Omental fat pad (tissue), 4 donors: ENCODE results near the gene DLGAP1. TPM values are rescaled to one million over a fixed set of nuclear protein-coding genes. Genes with fewer than 3 reads are reported as not detected.

Experiments
- ATAC-seq: fragments of 150-250 bp; one replicate; pipeline ENCODE4 v1.9.1; 2016; ENCODE audit warnings: mild to moderate bottlenecking, moderate library complexity; ENCODE audit not compliant: low FRiP score
- DNase-seq: peaks from one replicate; pipeline ENCODE4 v3.0.0-alpha.2; 2019; ENCODE audit warnings: low spot score
- total RNA-seq, 4 donors: library from RNA; depleted of rRNA; stranded (reverse); fragments of >200 nt; gene quantifications; one replicate each; pipeline ENCODE4 v1.1.0, GENCODE V29; 2016
- TF ChIP-seq, protein P1 (sequence below), 3 donors: fragments of 450-650 bp; IDR thresholded peaks; one replicate each; pipeline ENCODE4 v1.5.1; 2016 to 2017; ENCODE audit warnings: antibody characterized with exemption in 3 of 3, mild to moderate bottlenecking in 3 of 3, moderate library complexity in 2 of 3

The DLGAP1 gene
- total RNA-seq, 4 donors from 2014 or later = 1.5 to 8.0 (median 5.4) TPM

DNA sequence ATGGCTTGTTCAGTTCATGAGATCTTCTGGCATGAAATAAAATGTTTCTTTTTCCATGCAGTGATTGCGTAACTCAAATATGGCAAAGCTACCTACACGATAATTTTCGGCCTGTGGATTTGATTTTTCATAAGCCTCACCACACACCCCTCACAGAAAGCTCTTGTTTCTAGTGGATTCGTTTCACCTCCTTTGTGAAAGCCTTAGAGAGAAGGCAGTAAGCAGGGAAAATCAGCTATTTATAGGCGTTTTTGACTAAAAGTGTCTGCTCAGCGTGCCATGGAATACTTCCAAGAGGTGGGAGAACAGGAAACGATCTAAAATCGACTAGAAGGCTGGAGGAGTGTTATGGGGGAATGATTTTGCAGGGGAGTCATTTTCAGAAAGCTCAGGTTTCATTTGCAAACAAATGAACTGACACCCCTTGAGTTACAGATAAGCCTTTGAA, 587.2 kb downstream of the DLGAP1 start:
- TF ChIP-seq, protein P1, sequence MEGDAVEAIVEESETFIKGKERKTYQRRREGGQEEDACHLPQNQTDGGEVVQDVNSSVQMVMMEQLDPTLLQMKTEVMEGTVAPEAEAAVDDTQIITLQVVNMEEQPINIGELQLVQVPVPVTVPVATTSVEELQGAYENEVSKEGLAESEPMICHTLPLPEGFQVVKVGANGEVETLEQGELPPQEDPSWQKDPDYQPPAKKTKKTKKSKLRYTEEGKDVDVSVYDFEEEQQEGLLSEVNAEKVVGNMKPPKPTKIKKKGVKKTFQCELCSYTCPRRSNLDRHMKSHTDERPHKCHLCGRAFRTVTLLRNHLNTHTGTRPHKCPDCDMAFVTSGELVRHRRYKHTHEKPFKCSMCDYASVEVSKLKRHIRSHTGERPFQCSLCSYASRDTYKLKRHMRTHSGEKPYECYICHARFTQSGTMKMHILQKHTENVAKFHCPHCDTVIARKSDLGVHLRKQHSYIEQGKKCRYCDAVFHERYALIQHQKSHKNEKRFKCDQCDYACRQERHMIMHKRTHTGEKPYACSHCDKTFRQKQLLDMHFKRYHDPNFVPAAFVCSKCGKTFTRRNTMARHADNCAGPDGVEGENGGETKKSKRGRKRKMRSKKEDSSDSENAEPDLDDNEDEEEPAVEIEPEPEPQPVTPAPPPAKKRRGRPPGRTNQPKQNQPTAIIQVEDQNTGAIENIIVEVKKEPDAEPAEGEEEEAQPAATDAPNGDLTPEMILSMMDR (IDR thresholded peaks at IDR 0.05) = no peak
- ATAC-seq (peak; percentile 46), DNase-seq (no peak)

DNA sequence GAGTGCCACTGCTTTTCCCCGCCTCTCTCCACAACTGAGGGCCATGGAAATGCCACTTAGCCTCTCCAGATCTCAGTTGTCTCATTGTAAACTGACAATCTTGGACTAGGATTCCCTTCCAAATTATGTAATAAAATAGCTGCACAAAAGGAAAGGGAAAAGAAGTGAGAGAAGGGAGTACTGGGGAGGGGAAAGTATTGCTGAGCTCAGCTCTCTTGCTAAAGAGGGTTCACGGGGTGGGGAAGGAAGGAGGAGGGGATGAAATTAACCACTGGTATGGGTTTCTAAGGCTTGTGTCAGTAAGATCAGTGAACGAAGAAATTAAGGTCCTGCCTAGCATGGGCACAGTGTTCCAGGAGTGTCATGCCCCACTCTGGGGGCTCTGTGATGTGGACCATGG, 587.9 kb downstream of the DLGAP1 start:
- no peak for ATAC-seq
- TF ChIP-seq, protein P1 (IDR thresholded peaks at IDR 0.05) = no peak
- no peak for DNase-seq

DNA sequence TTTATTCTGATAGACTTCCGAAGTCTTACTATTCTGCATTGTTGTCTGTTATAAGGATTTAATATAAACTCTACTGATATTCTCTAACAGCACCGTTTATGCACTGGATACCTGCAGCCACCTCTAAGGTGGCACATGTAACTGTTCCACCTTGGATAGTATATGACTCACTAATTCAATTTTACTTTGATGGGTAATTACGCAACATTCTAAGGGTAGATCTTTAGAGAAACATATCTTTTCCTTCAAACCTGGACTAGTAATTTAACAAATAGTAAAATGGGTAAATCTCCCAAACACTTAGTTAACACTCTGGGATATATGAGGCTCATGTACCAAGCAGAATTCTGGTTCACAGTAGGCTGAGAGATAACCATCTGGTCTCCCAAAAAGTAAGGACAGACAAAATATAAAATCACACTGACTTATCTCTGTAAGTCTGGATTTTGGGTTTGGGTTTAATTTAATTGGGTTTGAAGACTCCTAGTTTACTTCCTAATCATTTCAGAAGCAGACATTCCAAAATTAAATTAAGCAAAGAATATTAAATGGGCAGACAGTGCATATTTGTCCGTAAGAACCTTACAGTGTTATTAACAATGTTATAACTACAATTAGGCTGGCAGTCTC, 590.3 kb downstream of the DLGAP1 start:
- no peak for DNase-seq
- TF ChIP-seq, protein P1 (IDR thresholded peaks at IDR 0.05) = no peak
- ATAC-seq = no peak

DNA sequence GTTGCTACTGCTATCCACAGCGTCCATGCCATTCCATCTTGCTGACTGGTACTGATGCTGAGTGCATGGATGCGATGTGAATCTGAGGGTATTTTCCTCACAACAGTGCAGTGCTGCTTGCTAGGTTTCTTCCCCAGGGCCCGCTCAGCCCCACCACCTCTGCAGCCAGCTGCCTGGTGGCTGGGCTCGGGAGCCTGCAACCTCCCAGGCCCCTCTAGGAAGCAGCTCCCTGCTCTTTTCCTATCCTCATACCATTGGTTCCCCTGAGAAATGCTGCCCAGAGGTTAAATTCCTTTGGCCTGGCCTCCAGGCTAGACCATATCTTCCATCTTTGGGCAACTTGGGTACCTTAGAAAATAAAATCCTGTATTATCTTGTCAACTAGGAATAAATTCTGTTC, 591.5 kb downstream of the DLGAP1 start:
- ATAC-seq = no peak
- DNase-seq = no peak
- TF ChIP-seq, protein P1 (IDR thresholded peaks at IDR 0.05) = no peak

DNA sequence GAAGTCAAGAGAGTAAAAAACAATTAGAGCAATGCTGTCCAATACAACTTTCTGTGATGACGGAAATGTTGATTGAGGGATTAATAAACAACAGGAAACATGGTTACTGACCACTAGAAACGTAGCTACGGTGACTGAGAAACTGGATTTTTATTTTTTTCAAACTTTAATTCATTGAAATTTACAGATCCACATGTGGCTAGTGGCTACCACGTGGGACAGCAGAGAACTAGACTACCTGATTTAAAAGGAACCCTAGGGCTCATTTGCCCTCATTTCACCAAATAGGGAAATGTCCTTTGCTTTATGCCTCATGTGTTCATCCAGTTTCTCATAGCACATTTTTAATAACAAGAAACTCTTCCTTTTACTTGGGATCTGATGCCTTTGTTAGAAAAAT, 592.1 kb downstream of the DLGAP1 start:
- TF ChIP-seq, protein P1 (IDR thresholded peaks at IDR 0.05) = no peak
- ATAC-seq = no peak
- DNase-seq = no peak

DNA sequence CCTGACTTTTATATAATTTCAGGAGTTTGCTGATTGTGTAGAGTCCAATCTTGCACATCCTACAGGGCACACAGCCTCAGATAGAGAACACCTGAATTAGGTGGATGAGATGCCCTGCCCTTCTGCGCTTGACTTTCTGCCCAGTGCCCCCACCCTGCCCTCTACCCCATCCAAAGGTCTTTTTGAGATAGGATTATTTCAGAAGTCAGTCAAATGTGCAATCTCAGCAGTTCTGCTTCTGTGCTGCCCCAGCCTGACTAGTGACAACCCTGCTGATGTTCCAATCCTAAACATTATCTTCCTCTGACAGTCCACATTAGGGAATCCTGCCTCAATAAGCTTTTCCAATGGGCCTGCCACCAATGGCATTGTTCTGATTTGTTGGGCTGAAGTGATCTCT, 593.6 kb downstream of the DLGAP1 start:
- TF ChIP-seq, protein P1 (IDR thresholded peaks at IDR 0.05) = no peak
- no peak for ATAC-seq

DNA sequence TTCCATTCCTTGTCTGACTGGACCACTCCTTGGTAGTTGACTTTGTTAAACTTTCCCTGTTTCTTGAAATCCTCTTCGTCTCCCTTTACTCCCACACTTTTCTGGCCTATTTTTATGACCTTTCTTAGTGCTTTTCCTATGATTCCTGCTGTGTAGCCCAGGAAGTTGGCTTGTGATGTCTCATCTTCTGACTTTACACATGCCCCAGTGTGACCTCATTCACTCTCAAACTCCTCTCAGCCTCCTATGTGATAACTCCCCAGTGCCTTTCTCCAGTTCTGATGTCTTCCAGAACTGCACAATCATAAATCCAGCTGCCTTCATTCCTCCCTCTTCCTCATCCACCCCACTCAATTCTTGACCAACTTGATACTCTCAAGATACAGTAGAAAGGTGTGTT, 597.6 kb downstream of the DLGAP1 start:
- ATAC-seq (peak; percentile 98), DNase-seq (no peak)
- TF ChIP-seq, protein P1 (IDR thresholded peaks at IDR 0.05) = no peak

More for the DNA sequence above, 593.6 kb downstream of the DLGAP1 start:
- DNase-seq = no peak
